ENCODE measurements around the gene PCK2. TPM values are rescaled to one million over a fixed set of nuclear protein-coding genes. Genes with fewer than 3 reads are reported as not detected.

Gene PCK2
- total and polyA plus RNA-seq, 2 of the 8 experiments (the other 6 are each of a cell fraction or from before 2014, with no cell fraction given) = 81.9 to 115 TPM

- TF ChIP-seq CHD7 (IDR thresholded peaks at IDR 0.05; ENCODE audit: insufficient replicate concordance, low read length) (no peak), TBP (IDR thresholded peaks at IDR 0.05; ENCODE audit: low read depth, low read length) (no peak), RNF2 (IDR thresholded peaks at IDR 0.05; ENCODE audit: borderline replicate concordance, low read depth, low read length, missing control alignments, poor library complexity, severe bottlenecking) (no peak), POU5F1 (IDR thresholded peaks at IDR 0.05; ENCODE audit: low read depth, low read length) (no peak), BRCA1 (IDR thresholded peaks at IDR 0.05; ENCODE audit: low read depth, low read length) (no peak), SAP30 (IDR thresholded peaks at IDR 0.05; ENCODE audit: insufficient read depth, insufficient replicate concordance, low read length) (no peak), POLR2AphosphoS5 (IDR thresholded peaks at IDR 0.05; ENCODE audit: low read depth, low read length) (no peak), JUN (IDR thresholded peaks at IDR 0.05; ENCODE audit: low read depth, low read length) (no peak), SP1 (IDR thresholded peaks at IDR 0.05; ENCODE audit: low read depth, low read length) (no peak), SUZ12 (IDR thresholded peaks at IDR 0.05; ENCODE audit: low read length) (no peak), SP2 (IDR thresholded peaks at IDR 0.05; ENCODE audit: low read length) (no peak), EZH2 (IDR thresholded peaks at IDR 0.05; ENCODE audit: low read depth, low read length, severe bottlenecking) (no peak)
Observed at GRCh38 chr14:24100982-24101494, 6.9 kb downstream of the PCK2 start (continued).

Measured in H1 (cell line).